NB4 (cell line): ENCODE measurements around the gene ARHGAP11A.

Experiments
- MYC ChIP-seq: IDR thresholded peaks from 2 replicates; pipeline ENCODE4 v1.6.1; 2011; ENCODE audit warnings: low read depth, low read length
- POLR2A ChIP-seq: IDR thresholded peaks from 2 replicates; pipeline ENCODE4 v1.6.1; 2011; ENCODE audit warnings: mild to moderate bottlenecking; ENCODE audit not compliant: insufficient read length; ENCODE audit errors: extremely low read depth
- TF ChIP-seq, protein P1 (sequence below): IDR thresholded peaks from one replicate; pipeline ENCODE4 v1.5.1; 2012; ENCODE audit warnings: low read depth, low read length
- TF ChIP-seq, protein P2 (sequence below): IDR thresholded peaks from 2 replicates; pipeline ENCODE4 v1.6.1; 2011; ENCODE audit warnings: low read depth, low read length

DNA sequence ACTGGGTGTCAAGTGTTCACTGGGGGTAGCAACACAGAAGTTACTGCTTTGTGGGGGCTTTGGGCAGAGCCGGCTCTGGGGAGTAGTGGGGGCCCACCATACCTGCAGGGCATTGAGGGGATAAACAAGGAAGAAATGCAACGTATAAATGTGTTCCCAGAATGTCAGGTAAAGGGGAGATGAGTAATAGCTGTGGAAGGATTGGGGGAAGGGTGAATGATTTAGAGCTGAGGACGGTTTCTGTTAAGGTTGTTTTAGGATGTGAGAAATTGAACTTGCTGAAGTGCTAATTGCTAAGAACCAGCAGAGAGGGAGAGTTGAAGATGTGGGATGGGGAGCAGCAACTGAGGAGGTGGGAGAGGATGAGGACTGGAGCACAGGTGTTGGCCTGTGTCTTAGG is 36.9 kb downstream of the ARHGAP11A start:
- TF ChIP-seq POLR2A: no peak
- TF ChIP-seq, protein P1, sequence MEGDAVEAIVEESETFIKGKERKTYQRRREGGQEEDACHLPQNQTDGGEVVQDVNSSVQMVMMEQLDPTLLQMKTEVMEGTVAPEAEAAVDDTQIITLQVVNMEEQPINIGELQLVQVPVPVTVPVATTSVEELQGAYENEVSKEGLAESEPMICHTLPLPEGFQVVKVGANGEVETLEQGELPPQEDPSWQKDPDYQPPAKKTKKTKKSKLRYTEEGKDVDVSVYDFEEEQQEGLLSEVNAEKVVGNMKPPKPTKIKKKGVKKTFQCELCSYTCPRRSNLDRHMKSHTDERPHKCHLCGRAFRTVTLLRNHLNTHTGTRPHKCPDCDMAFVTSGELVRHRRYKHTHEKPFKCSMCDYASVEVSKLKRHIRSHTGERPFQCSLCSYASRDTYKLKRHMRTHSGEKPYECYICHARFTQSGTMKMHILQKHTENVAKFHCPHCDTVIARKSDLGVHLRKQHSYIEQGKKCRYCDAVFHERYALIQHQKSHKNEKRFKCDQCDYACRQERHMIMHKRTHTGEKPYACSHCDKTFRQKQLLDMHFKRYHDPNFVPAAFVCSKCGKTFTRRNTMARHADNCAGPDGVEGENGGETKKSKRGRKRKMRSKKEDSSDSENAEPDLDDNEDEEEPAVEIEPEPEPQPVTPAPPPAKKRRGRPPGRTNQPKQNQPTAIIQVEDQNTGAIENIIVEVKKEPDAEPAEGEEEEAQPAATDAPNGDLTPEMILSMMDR: no peak
- TF ChIP-seq MYC: no peak
- TF ChIP-seq, protein P2, sequence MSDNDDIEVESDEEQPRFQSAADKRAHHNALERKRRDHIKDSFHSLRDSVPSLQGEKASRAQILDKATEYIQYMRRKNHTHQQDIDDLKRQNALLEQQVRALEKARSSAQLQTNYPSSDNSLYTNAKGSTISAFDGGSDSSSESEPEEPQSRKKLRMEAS: no peak
